NOMO-1 treated with dmso at 0.1 percent for 144 hours (cell line): ENCODE measurements around the gene SLC22A23.

Experiments used
- DNase-seq: peaks from one replicate; lab custom pipeline; 2025; ENCODE audit not compliant: unreplicated experiment; lab: John Stamatoyannopoulos, UW

The SLC22A23 gene

GRCh38 chr6:3473773-3474172 lies 16.9 kb upstream of the SLC22A23 start:
- DNase-seq: no peak

- no peak for DNase-seq
Measured at GRCh38 chr6:3471711-3472110, 14.9 kb upstream of the SLC22A23 start.

- DNase-seq: no peak
Measured at GRCh38 chr6:3471286-3471685, 14.4 kb upstream of the SLC22A23 start.

- DNase-seq: no peak
Measured at GRCh38 chr6:3468585-3468984, 11.7 kb upstream of the SLC22A23 start.

GRCh38 chr6:3467996-3468395 lies 11.1 kb upstream of the SLC22A23 start:
- no peak for DNase-seq

GRCh38 chr6:3466488-3467219 lies 9.8 kb upstream of the SLC22A23 start:
- DNase-seq: no peak

GRCh38 chr6:3460253-3460652 lies 3.4 kb upstream of the SLC22A23 start:
- DNase-seq: no peak

- no peak for DNase-seq
Measured at GRCh38 chr6:3458706-3459421, 2.0 kb upstream of the SLC22A23 start.

- DNase-seq: no peak
Measured at GRCh38 chr6:3457710-3458602, 1.1 kb upstream of the SLC22A23 start.

GRCh38 chr6:3456395-3456897 lies 404 bp downstream of the SLC22A23 start:
- DNase-seq: no peak

- DNase-seq: no peak
Measured at GRCh38 chr6:3455569-3456394, 1.1 kb downstream of the SLC22A23 start.

GRCh38 chr6:3455147-3455568 lies 1.7 kb downstream of the SLC22A23 start:
- DNase-seq: no peak

- DNase-seq: no peak
Measured at GRCh38 chr6:3454273-3455010, 2.4 kb downstream of the SLC22A23 start.

GRCh38 chr6:3453413-3454272 lies 3.2 kb downstream of the SLC22A23 start:
- DNase-seq: no peak

GRCh38 chr6:3451498-3451897 lies 5.4 kb downstream of the SLC22A23 start:
- DNase-seq: no peak

GRCh38 chr6:3450888-3451287 lies 6.0 kb downstream of the SLC22A23 start:
- DNase-seq: no peak

- DNase-seq: no peak
Measured at GRCh38 chr6:3449750-3450305, 7.0 kb downstream of the SLC22A23 start.

- no peak for DNase-seq
Measured at GRCh38 chr6:3449321-3449720, 7.5 kb downstream of the SLC22A23 start.

- no peak for DNase-seq
Measured at GRCh38 chr6:3447005-3447404, 9.8 kb downstream of the SLC22A23 start.
